ENCODE data around the gene DDX23.
"Not testable (repeated sequence)": the region's sequence is repeated elsewhere in the genome, so short reads cannot be mapped to it uniquely, and the experiment has no call there.

Gene DDX23

DNA sequence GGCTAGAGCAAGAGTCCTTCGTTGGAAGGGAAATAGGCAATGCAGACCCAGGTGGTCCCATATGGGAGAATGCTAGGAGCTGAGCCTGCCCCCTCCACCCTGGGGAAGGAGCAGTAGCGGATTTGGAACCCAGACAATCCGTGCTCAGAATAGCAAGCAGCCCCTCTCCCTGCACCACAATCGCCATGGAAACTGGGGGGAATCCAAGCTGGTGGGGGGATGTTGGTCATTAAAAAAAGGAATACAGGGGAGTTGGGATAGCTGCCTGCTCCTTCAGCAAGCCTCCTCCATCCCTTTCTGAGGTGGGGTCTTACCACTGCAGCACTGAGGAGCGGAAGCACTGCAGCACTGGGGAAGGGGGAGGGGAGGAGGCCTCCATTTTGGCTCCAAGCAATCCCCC lies 10.8 kb upstream of the DDX23 start:
- DNase-seq (ENCODE audit: low spot score): no peak

DNA sequence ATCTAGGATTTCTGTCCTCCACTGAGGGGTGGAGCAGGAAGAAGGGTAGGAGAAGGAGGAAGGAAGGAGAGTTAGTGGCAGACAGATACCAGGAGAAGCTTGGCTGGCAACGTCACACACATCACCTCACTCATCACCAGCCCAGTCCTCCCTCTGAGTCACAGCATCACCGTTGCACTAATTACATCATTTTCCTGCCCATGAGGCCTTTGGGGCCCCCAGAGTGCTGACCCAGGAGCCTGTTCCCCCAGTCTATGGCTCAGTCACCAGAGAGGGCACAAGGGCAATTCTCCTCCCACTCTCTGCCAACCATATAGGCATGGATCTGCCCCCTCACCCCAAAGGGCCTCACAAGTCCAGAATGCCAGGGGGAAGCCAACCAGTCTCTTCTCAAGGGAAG lies 9.1 kb upstream of the DDX23 start:
- peak; percentile 65 for DNase-seq (ENCODE audit: low spot score)

DNA sequence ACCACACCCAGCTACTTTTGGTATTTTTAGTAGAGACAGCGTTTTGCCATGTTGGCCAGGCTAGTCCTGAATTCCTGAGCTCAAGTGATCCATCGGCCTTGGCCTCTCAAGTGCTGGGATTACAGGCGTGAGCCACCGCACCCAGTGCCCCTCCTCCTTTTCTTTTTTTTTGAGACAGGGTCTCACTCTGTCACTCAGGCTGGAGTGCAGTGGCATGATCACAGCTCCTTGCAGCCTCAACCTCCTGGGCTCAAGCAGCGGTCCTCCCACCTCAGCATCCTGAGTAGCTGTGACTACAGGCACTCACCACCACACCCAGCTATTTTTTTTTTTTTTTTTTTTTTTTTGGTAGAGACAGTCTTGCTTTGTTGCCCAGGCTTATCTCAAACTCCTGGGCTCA lies 8.3 kb upstream of the DDX23 start:
- not testable (repeated sequence) for DNase-seq (ENCODE audit: low spot score)

DNA sequence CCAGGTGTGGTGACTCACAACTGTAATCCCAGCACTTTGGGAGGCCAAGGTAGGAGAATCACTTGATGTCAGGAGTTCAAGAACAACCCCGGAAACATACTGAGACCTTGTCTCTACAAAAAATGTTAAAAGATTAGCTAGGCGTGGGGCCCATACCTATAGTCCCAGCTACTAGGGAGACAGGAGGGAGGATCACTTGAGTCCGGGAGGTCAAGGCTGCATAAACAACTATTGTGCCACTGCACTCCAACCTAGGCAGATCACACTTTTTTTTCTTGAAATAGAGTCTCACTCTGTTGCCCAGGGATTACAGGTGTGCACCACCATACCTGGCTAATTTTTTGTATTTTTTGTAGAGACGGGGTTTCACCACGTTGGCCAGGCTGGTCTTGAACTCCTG lies 7.6 kb upstream of the DDX23 start:
- DNase-seq (ENCODE audit: low spot score): no peak

DNA sequence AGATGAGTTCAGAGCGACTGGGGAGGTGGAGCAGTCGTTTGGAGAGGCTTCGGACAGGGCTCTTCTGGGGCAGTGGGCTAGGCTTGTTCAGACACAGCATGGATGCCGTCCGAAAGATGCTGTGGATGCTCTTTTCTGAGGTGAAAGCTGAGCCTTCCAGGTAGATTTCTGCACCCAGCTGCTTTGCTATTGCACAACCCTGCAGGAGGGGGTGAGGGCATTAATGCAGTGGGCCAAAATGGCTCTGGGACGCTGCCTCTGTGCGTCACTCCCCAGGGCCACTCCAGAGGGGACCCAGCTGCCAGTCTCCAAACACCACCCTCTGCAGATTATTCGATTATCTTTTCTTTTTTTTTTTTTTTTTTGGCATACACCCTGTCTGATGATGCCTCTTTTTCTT lies 6.1 kb upstream of the DDX23 start:
- DNase-seq (ENCODE audit: low spot score): no peak

DNA sequence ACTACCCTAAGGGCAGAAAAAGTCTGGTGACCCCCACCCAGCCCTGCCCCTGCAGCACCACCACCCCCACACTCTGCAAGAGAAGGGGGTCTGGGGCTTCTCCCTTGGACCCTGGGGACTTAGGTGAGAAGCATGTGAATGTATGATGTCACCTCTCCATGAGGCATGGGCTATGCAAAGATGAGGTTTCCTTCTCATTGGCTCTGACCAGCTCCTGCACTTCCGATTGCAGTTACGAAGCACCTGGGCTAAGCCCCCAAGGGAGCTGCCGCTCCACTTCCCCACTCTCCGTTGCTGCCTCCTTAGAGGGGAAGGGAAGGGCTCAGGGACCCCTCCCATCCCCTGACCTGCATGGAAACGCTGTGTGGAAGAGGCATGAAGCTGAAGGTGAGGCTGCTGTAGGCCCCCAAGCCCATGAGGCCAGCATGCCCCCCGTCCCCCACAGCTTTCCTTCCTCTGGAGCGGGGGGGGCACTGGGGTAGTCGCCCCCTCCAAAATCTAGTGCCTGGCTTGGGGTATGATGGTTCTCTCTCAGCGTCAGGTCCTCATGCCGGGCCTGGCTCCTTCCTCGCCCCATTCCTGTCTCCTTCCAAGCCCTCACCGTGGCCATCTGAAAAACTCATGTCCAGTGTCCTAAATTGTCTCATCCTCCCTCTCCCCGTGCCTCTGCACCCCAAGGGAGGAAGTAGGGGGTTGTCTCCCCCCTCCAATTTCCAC lies 5.5 kb upstream of the DDX23 start:
- DNase-seq (ENCODE audit: low spot score): no peak

DNA sequence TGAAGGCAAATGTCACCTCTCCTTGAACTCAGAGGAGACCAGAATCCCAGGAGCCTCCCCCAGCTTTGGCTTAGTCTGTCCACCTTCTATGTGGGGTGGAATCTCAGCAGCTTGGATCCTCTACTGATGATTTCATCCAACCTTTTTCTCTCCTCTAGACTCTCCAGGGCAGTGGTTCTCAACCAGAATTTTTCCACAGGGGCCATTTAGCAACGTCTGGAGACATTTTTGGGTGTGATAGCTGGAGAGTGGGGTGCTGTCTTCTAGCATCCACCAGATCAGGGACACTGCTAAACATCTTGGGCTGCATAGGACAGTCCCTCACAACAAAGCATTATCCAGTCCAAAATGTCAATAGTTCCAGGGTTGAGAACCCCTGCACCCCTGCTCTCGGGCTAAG lies 4.4 kb upstream of the DDX23 start:
- DNase-seq (ENCODE audit: low spot score): no peak

DNA sequence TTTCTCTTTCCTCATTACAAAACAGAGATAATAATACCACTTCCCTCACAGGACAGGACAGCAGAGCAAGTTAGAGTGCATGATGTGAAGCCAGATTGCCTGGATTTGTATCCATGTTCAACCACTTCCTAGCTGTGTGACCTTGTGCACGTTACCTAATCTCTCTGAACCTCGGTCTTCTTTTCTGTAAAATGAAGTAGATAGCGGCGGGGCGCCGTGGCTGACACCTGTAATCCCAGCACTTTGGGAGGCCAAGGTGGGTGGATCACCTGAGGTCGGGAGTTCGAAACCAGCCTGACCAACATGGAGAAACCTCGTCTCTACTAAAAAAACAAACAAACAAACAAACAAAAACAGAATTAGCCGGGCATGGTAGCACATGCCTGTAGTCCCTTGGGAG lies 3.0 kb upstream of the DDX23 start:
- not testable (repeated sequence) for DNase-seq (ENCODE audit: low spot score)

DNA sequence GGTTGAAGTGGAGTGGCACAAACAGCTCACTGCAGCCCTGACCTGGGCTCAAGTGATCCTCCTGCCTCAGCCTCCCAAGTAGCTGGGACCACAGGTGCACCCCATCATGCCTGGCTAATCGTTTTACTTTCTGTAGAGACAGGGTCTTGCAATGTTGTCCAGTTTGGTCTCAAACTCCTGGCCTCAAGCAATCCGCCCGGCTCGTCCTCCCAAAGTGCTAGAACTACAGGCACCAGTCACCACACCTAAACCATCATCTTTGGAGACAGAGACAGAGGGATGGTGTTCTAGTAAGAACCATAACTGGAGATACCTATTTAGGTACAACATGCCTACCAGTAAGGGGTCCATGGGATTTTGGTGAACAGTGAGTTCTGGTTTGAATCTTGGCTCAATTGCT lies 2.5 kb upstream of the DDX23 start:
- DNase-seq (ENCODE audit: low spot score): no peak

DNA sequence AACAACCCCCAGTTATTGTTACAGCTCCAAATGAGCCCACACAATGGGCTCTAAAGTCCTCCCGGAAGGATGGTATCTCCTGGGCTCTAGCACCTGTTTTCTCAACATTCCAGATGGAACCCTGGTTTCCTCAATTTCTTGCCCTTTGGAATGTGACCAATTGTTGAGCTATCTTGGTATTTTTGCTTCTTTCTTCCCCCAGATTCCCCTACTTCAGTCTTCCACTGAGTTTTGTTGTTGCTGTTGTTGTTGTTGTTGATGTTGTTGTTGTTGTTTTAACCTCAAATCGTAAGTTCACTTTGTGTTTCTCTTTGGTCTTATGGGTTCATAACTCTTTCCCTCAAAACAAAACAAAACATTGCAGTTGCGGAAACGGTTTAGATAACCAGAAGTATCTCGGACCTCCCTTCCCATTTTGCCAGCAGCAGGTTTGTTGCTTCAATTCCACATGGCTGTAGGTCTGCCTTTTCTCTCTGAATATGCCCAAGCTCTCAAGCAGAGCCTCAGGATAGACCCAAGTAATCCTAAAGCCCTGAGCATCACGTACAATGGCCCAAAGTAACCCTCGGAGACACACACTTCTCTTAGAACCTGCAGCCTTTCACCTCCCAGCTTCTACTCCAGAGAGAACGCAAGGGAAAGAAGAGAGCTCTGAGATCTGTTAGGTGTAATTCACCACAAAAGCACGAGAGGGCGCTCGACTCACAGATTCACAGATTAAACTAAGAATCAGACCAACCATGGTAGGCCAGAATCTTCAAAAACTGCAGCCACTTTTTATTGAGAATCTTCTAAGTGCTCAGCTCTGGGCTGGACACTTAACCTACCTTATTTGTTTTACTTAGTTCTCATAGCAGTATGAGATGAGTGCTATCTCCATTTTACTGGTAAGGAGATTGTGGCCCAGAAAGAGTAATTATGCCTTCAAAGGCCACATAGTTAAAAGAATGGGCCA lies 1.0 kb upstream of the DDX23 start:
- DNase-seq (ENCODE audit: low spot score): peak; percentile 90

DNA sequence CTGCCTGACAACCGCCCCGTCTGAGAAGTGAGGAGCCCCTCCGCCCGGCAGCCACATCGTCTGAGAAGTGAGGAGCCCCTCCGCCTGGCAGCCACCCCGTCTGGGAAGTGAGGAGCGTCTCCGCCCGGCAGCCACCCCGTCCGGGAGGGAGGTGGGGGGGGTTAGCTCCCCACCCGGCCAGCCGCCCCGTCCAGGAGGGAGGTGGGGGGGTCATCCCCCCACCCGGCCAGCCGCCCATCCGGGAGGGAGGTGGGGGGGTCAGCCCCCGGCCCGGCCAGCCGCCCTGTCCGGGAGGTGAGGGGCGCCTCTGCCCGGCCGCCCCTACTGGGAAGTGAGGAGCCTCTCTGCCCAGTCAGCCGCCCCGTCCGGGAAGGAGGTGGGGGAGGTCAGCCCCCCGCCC lies 9.9 kb downstream of the DDX23 start:
- DNase-seq (ENCODE audit: low spot score): not testable (repeated sequence)

DNA sequence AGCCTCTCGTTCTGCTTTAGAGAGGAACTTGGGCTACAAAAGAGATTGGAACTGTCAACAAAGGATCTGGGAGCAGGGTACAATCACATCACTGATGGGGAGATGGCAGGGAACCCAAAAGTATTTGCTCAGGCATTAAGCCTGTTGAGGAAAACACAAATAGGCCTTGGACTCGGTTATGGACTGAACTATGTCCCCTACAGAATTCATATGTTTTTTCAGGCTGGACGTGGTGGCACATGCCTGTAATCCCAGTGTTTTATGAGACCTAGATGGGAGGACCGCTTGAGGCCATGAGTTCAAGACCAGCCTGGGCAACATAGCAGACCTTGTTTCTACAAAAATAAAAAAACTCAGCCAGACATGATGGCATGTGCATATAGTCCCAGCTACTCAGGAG lies 13.9 kb downstream of the DDX23 start:
- DNase-seq (ENCODE audit: low spot score): no peak

DNA sequence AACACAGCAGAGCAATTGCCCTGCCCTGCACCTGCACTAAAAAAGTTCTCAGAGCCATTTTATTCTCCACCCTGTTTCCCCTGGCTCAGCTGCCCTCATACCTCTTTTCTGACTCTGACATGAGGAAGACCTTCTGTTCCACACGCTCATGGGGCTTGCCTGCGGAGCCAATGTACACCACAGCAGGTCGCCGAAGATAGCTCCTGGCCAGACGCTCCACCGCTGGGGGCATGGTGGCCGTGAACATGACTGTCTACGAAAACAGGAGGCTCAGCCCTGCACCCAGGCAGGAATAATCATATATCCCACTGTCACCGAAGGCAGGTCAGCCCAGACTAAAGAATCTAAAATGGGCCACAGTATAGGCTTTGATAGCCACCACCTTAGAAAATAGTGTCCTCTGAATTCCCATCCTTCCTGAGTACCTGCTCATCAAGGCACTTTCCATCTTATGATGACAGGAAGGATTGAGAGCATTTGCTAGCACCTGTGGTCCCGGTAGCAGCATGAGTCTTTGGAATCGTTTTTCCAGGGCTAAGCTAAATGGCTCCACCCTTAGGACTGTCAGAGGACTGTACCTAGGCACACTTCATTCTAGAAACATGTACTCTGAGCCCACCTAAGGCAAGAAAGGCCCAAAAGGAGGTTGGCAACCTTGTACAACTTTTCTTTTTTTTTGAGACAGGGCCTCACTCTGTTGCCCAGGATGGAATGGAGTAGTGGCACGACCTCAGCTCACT lies 19.5 kb downstream of the DDX23 start:
- no peak for DNase-seq (ENCODE audit: low spot score)

DNA sequence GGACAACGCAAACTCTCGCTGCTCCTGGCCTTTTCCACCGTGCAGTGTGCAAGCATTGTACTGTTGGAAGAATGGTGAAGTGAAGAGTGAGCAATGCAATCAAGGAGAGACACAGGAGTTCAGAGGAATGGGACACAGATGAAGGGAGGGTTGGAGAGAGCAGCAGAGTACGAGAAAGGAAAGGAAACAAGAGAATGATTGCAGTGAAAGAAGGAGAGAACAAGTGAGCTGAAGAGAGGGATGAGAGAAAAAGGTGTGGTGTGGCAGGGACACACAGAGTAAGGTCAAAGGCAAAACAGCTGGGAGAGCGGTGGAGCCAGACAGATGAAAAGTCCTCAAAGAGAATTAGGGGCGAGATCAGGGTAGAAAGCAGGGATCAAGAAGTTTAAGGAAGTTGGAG lies 20.7 kb downstream of the DDX23 start:
- no peak for DNase-seq (ENCODE audit: low spot score)

DNA sequence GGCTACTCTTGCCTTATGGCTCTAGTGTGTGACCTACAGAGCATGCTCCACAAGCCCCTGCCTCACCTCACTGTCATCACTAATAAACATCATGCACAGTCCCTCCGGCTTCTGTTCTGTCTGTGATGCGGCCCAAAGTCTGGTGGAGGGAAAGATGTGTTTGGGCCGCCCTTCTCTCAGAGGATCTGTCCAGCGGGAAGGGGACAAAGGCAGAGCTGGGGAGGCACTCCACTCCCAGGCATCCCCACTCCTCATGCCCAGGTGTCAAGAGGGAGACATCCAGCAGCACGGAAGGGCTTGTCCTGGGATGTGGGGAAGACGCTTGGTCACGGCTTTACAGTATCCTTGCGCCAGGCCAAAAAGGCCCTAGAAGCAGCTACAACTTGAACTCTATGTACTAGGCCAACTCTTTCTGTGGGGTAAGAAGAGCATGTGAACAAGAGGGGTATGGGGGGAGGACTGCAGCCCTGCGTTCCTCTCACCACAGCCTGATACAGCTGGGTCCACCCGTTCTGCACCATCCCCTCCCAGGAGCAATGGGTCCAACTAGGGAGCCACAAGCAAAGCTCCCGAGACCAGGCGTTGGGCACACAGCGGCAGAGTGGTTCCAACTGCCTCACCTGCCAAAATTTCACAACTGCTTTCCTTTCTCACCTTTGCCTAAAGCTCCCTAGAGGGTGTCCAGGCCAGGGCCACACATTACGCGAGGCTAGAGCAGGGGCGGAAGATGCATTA lies 23.0 kb downstream of the DDX23 start:
- DNase-seq (ENCODE audit: low spot score): no peak

DNA sequence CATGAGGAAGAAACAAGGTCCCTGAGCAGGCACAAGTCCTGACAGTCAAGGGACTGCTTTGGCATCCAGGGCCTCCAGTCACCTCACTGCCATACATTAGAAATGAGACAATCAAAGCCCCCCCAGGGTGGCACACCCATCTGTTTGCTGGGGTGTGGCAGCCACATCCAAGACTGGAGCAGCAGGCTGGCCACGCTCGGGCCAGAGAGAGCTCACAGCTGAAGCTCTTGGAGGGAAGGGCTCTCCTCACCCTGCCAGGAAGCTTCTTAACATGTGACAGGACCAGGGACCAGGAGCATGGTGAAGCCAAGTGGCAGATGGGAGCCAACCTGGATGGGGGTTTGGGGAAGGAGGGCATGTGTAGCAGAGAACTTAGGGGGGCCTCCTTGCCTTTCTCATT lies 23.7 kb downstream of the DDX23 start:
- no peak for DNase-seq (ENCODE audit: low spot score)

DNA sequence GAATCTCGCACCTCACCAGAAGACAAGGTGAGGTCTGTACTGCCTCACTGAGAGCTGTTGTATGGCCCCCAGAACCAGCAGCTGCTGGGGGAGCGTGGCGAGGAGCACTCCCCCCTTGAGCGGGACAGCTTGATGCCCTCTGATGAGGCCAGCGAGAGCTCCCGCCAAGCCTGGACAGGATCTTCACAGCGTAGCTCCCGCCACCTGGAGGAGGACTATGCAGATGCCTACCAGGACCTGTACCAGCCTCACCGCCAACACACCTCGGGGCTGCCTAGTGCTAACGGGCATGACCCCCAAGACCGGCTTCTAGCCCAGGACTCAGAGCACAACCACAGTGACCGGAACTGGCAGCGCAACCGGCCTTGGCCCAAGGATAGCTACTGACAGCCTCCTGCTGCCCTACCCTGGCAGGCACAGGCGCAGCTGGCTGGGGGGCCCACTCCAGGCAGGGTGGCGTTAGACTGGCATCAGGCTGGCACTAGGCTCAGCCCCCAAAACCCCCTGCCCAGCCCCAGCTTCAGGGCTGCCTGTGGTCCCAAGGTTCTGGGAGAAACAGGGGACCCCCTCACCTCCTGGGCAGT lies 24.4 kb downstream of the DDX23 start:
- DNase-seq (ENCODE audit: low spot score): no peak

DNA sequence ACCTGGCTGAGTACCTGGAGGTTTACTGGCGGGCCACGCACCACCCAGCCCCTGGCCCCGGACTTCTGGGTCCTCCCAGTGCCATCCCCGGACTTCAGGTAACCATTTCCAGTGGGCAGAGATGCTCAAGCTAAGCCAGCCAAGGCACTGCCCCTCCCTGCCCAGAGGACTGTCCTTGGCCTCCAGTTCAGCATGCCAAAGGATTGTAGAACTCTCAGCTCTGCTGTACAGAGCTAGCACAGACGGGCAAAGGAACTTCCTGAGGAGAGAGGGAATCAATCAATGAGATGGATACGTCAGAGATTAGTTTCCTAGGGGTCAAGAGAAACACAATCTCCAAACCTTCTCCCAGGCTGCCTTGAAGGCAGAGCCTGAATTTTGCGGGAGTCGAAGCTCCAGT lies 24.9 kb downstream of the DDX23 start:
- no peak for DNase-seq (ENCODE audit: low spot score)

DNA sequence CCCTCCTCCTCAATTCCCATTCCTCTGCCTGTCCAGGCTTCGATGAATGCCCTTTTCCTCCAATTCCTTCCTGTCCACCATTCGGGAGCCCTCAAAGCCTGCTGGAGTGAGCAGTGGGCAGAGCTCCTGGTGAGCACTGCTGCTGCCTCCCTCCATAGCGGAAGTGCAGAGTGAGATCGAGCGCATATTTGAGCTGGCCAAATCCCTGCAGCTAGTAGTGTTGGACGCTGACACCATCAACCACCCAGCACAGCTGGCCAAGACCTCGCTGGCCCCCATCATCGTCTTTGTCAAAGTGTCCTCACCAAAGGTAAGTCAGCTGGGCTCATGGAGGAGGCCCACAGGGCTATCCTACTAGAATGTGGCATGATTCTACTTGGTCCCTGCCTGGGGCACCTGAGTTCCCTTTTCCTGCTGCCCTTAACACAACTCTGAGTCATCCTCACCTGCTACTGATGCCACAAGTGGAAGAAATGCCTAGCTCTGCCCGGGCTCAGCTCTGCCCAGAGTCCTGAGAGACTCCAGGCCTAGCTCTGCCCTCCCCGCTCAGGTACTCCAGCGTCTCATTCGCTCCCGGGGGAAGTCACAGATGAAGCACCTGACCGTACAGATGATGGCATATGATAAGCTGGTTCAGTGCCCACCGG lies 25.6 kb downstream of the DDX23 start:
- peak; percentile 75 for DNase-seq (ENCODE audit: low spot score)

DNA sequence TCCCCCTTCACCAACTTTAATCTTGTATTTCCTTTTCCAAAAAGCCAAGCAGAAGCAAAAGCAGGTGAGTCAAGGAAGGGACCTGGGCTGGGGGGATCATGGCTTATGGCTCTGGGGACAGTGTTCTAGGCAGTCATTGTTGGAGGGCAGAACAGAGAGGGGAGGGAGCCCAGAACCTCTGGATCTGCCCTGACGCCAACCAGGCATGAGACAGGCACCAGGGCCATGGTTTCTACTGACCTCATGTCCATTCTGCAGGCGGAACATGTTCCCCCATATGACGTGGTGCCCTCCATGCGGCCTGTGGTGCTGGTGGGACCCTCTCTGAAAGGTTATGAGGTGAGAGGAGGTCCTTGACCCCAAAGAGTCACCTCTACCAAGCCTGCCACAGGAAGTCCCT lies 27.1 kb downstream of the DDX23 start:
- no peak for DNase-seq (ENCODE audit: low spot score)

DNA sequence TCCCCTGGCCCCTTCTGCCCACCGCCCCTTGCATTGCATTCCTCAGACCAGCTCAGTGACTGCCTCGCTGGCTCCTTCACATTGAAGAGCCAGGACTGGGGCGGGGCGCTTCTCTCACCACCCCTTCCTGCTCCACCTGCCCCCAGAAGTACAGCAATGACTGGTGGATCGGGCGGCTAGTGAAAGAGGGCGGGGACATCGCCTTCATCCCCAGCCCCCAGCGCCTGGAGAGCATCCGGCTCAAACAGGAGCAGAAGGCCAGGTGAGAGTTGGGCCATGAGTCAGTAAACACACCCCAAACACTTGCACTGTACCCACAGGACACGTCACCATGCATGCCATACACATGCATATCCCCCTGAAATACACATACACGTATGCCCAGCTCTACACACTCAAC lies 27.9 kb downstream of the DDX23 start:
- DNase-seq (ENCODE audit: low spot score): no peak
